Measurements from ENCODE around the gene CERK. TPM values are rescaled to one million over a fixed set of nuclear protein-coding genes. Genes with fewer than 3 reads are reported as not detected.
"Not testable (repeated sequence)": the region's sequence is repeated elsewhere in the genome, so short reads cannot be mapped to it uniquely, and the experiment has no call there.

The CERK gene
- total RNA-seq, 1 experiment from 2014 or later = 34.8 TPM

- in situ Hi-C loops (cut with HindIII; ENCODE audit: low pct_unique_long_range_greater_than_20kb, low sequenced_read_pairs) = no loop called here
- no peak for DNase-seq (ENCODE audit: low read depth)
Measured at GRCh38 chr22:46738647-46739093, 618 bp upstream of the CERK start.

GRCh38 chr22:46737105-46737975, 712 bp downstream of the CERK start:
- DNase-seq (ENCODE audit: low read depth) = peak; percentile 27
- in situ Hi-C loops (cut with HindIII; ENCODE audit: low pct_unique_long_range_greater_than_20kb, low sequenced_read_pairs) = no loop called here

- DNase-seq (ENCODE audit: low read depth) = no peak
- in situ Hi-C loops (cut with HindIII; ENCODE audit: low pct_unique_long_range_greater_than_20kb, low sequenced_read_pairs) = no loop called here
Measured at GRCh38 chr22:46736705-46737104, 1.3 kb downstream of the CERK start.

- in situ Hi-C loops (cut with HindIII; ENCODE audit: low pct_unique_long_range_greater_than_20kb, low sequenced_read_pairs) = no loop called here
- no peak for DNase-seq (ENCODE audit: low read depth)
Measured at GRCh38 chr22:46735747-46736608, 2.1 kb downstream of the CERK start.

- peak; percentile 43 for DNase-seq (ENCODE audit: low read depth)
- in situ Hi-C loops (cut with HindIII; ENCODE audit: low pct_unique_long_range_greater_than_20kb, low sequenced_read_pairs) = no loop called here
Measured at GRCh38 chr22:46734830-46735453, 3.1 kb downstream of the CERK start.

- in situ Hi-C loops (cut with HindIII; ENCODE audit: low pct_unique_long_range_greater_than_20kb, low sequenced_read_pairs); DNase-seq (ENCODE audit: low read depth): not testable (repeated sequence)
Measured at GRCh38 chr22:46734213-46734722, 3.8 kb downstream of the CERK start.

GRCh38 chr22:46732513-46732912, 5.5 kb downstream of the CERK start:
- no peak for DNase-seq (ENCODE audit: low read depth)
- in situ Hi-C loops (cut with HindIII; ENCODE audit: low pct_unique_long_range_greater_than_20kb, low sequenced_read_pairs) = no loop called here

- DNase-seq (ENCODE audit: low read depth) = no peak
- in situ Hi-C loops (cut with HindIII; ENCODE audit: low pct_unique_long_range_greater_than_20kb, low sequenced_read_pairs) = no loop called here
Measured at GRCh38 chr22:46732041-46732379, 6.0 kb downstream of the CERK start.

- peak; percentile 82 for DNase-seq (ENCODE audit: low read depth)
- in situ Hi-C loops (cut with HindIII; ENCODE audit: low pct_unique_long_range_greater_than_20kb, low sequenced_read_pairs) = no loop called here
Measured at GRCh38 chr22:46731246-46732040, 6.6 kb downstream of the CERK start.

GRCh38 chr22:46730568-46731245, 7.3 kb downstream of the CERK start:
- in situ Hi-C loops (cut with HindIII; ENCODE audit: low pct_unique_long_range_greater_than_20kb, low sequenced_read_pairs) = no loop called here
- no peak for DNase-seq (ENCODE audit: low read depth)

- no peak for DNase-seq (ENCODE audit: low read depth)
- in situ Hi-C loops (cut with HindIII; ENCODE audit: low pct_unique_long_range_greater_than_20kb, low sequenced_read_pairs) = no loop called here
Measured at GRCh38 chr22:46728470-46728869, 9.6 kb downstream of the CERK start.

- DNase-seq (ENCODE audit: low read depth) = no peak
- in situ Hi-C loops (cut with HindIII; ENCODE audit: low pct_unique_long_range_greater_than_20kb, low sequenced_read_pairs) = no loop called here
Measured at GRCh38 chr22:46727813-46728364, 10.2 kb downstream of the CERK start.

GRCh38 chr22:46726986-46727317, 11.1 kb downstream of the CERK start:
- in situ Hi-C loops (cut with HindIII; ENCODE audit: low pct_unique_long_range_greater_than_20kb, low sequenced_read_pairs) = no loop called here
- no peak for DNase-seq (ENCODE audit: low read depth)

GRCh38 chr22:46726066-46726985, 11.7 kb downstream of the CERK start:
- in situ Hi-C loops (cut with HindIII; ENCODE audit: low pct_unique_long_range_greater_than_20kb, low sequenced_read_pairs) = no loop called here
- no peak for DNase-seq (ENCODE audit: low read depth)

- in situ Hi-C loops (cut with HindIII; ENCODE audit: low pct_unique_long_range_greater_than_20kb, low sequenced_read_pairs) = no loop called here
- no peak for DNase-seq (ENCODE audit: low read depth)
Measured at GRCh38 chr22:46725096-46725495, 13.0 kb downstream of the CERK start.

GRCh38 chr22:46723882-46724281, 14.2 kb downstream of the CERK start:
- in situ Hi-C loops (cut with HindIII; ENCODE audit: low pct_unique_long_range_greater_than_20kb, low sequenced_read_pairs) = no loop called here
- DNase-seq (ENCODE audit: low read depth) = no peak

Measured in Caki2 (cell line).